Thyroid gland (tissue), 4 donors: ENCODE results near the gene HDDC3.

Experiments used
- CTCF ChIP-seq, 6 experiments: fragments of 200-600 bp in 3 of 6; fragments of 450-650 bp in 3 of 6; sonication (generic) in 3 of 6; IDR thresholded peaks; one replicate each; pipeline ENCODE4 v1.5.1; 2016 to 2019; ENCODE audit warnings: antibody characterized with exemption in 6 of 6, mild to moderate bottlenecking in 2 of 6, inconsistent platforms in 1 of 6, moderate library complexity in 1 of 6
- POLR2A ChIP-seq, 2 donors: fragments of 450-650 bp; IDR thresholded peaks; one replicate each; pipeline ENCODE4 v1.6.1; 2017; ENCODE audit warnings: antibody characterized with exemption in 2 of 2, mild to moderate bottlenecking in 2 of 2, moderate library complexity in 1 of 2

GRCh38 chr15:90887037-90887481 lies 45.3 kb downstream of the HDDC3 start:
- TF ChIP-seq CTCF (IDR thresholded peaks at IDR 0.05) (no peak), POLR2A (IDR thresholded peaks at IDR 0.05) (no peak)
